ENCODE data around the gene LOXL3. TPM values are rescaled to one million over a fixed set of nuclear protein-coding genes. Genes with fewer than 3 reads are reported as not detected.

The LOXL3 gene
- total RNA-seq, 2 donors from 2014 or later, result 6.1 to 11.8 TPM

DNA sequence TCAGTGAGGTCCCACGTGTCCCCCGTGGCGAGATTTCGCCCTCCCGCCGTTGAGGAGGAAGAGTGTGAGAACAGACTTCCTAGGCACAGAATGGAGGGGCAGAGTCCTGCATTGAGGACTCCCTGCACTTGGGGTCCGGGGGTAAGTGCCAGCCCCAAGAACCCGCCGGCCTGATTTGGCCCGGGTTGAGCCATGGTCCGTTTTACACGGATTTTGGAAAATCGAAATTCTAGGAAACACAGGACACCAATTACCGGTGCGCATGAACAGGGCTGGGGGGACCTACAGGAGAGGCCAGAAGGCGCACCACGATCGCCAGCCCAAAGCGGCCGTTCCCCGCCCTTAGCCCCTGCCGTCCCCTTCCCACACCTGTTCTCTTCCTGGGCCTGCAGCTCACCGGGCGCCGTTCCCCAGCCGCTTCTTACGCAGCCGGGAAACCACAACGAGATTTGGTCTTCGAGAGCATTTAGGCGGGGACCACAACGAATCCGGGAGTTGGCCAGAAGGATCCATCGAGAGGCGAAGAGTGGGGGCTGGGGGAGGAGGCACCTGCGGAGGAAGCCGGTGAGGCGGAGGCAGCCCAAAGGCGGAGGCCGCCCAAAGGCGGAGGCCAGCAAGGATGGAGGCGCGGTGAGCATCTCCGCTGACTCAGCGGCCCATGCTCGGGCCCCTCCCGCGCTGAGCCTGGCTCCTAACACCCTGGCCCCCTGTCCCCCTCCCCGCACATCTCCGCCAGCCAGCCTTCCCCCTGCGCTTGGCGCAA lies 40.0 kb downstream of the LOXL3 start:
- intact Hi-C loops (cut with DNase I), result no loop called here
- DNase-seq (ENCODE audit: low spot score), result peak; percentile 81

DNA sequence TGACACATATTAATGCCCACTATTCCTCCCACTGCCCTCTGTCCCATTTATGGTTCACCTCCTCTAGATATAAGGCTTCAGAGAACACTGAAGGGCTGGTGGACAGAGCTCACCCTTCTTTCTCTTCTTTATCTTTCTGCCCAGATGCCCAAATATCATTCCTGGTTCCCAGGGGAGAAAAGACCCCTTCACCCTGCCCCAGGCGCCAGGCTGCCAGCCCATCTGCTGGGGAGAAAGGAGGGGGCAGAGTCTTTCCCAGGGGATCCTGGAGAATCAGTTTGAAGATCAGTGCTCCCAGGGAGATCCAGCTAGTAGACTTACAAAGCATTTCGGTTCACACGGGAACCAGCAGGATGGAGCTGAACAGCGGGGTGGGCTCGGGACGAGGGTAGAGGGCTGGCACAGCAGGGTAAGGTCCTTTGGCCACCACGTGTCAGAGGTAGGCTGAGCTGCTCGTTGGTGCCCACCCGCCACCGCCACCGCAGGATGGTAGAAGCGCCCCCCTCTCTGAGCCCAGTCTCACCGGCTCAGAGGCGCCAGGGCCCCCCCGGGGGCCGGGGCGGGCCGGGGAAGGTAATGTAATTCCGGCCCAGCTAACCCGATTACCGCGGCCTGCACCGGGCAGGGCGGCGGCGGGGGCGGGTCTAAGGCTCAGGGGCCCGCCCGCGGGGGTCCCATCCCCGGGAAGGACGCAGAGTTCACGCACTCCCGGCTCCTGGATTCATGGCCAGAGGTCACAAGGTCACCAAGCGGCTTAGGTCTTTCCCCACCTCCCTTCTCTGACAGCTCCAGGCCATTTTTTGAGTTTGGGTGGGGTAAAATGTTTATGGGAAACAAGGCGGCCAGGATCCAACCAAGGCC lies 40.8 kb downstream of the LOXL3 start:
- no peak for DNase-seq (ENCODE audit: low spot score)
- intact Hi-C loops (cut with DNase I), result no loop called here

DNA sequence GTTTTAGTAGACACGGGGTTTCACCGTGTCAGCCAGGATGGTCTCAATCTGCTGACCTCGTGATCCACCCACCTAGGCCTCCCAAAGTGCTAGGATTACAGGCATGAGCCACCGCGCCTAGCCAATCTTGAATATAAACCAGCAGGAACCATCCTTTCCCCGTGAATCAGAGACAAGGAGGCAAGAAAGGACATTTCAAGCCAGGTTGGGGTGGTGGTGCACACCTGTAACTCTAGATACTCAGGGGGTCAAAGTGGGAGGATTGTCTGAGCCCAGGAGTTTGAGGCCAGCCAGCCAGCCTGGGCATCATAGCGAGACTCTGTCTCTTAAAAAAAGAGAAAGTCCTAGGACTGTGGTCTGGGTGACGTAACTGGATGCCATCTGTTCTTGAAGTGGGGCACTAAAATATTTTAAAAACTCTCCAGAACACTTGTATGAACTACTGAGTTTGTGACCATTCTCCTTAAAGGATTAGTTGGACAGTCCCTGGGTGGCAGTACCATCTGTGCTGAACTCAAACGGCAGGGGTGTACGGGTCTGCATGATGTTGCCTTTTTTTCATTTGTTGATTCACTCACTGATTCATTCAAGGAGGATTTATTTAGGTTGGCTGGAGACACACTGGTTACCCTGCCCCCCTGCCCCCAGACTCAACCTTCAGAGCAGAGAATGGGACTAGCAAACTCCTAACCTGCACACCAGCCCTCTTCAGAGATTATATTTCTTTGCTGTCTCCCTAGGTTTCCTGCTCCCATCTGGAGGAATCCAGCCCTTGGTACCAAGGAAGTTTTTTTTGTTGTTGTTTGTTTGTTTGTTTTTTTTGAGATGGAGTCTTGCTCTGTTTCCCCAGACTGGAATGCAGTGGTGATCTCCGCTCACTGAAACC lies 42.4 kb downstream of the LOXL3 start:
- DNase-seq (ENCODE audit: low spot score), result peak; percentile 37
- intact Hi-C loops (cut with DNase I), result no loop called here

DNA sequence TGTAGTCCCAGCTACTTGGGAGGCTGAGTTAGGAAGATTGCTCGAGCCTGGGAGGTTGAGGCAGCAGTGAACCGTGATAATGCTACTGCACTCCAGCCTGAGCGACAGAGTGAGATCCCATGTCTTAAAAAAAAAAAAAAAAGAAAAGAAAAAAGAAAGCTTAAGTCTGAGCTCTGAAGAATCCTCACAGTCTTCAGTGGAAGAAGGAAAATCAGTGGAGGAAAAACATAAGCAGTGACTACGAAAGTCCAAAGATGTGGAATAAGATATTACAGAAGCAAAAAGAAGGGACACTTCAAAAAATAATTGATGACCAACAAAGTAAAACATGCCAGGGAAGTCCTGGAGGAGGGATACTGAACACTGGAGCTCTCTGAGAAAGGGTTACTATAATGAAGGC lies 43.5 kb downstream of the LOXL3 start:
- intact Hi-C loops (cut with DNase I), result no loop called here

DNA sequence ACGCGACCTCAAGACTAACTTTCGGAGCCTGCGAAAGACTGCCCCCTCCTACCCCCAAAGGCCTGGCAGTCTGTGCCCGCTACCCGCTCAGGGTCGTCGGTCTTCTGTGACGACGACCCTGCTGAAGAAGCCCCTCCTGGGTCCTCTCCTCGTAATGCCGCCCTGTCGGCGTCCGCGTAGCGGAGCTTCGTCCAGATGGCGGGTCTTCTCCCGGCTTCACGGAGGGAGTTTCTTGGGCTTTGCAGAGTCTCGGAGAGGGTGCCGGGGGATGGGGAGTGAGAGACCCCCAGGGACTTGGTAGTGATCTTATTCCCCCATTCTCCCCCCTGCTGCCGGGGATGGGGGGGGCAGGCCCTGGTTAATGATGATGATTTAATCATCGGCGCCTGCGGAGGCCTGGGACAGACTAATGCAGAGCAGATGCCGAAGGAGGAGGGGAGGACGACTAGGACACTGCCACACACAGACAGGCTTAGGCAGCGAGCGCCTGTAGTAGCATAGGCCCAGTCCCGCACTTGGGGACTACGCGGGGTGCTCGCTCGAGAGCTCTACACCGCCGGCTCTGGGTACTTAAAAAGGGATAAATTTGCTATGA lies 45.7 kb downstream of the LOXL3 start:
- DNase-seq (ENCODE audit: low spot score), result peak; percentile 83
- intact Hi-C loops (cut with DNase I), result no loop called here

More for the DNA sequence above, 43.5 kb downstream of the LOXL3 start:
- peak; percentile 12 for DNase-seq (ENCODE audit: low spot score)

DNA sequence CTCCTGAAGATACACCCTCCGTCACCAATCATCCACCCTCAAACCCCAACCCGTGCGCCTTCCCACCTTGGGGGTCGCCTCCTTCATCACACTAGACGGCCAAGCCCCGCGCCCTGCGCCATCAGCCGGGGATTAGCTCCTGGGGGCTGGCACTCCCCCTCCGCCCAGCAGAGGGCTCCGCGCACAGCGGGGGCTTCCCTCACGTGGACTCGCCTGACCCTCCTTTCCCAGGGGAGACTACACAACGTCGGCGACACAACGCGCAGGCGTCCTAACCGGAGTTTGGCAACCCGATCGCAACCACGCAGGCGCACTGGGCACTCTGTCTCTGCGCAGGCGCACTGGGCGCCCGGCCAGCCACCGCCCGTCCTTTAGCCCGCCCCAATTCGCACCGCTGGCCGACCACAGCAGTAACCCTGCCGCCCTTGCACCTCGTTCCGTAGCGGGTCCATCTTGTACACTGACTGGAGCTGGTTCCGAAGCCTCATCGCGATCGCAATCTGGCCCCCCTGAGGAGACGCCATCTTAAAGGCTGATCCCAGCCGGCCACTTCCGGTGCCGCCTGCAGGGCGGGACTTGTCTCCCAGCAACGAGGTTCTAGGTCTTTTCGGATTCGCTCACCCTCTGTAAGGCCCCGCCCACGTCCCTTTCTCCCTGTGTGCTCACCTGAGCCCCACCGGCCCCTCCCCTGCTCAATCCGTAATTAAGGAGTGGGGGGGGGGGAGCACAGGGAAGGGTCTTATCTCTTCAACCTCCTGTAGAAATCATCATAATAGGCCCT lies 46.4 kb downstream of the LOXL3 start, which contains the start of gene PCGF1:
Gene PCGF1, minus strand, starts transcription at position 551 of the 781 bp plus-strand sequence. Its CDS starts 27 bp downstream, at position 524.
- peak; percentile 100 for DNase-seq (ENCODE audit: low spot score)
- intact Hi-C loops (cut with DNase I), result no loop called here

DNA sequence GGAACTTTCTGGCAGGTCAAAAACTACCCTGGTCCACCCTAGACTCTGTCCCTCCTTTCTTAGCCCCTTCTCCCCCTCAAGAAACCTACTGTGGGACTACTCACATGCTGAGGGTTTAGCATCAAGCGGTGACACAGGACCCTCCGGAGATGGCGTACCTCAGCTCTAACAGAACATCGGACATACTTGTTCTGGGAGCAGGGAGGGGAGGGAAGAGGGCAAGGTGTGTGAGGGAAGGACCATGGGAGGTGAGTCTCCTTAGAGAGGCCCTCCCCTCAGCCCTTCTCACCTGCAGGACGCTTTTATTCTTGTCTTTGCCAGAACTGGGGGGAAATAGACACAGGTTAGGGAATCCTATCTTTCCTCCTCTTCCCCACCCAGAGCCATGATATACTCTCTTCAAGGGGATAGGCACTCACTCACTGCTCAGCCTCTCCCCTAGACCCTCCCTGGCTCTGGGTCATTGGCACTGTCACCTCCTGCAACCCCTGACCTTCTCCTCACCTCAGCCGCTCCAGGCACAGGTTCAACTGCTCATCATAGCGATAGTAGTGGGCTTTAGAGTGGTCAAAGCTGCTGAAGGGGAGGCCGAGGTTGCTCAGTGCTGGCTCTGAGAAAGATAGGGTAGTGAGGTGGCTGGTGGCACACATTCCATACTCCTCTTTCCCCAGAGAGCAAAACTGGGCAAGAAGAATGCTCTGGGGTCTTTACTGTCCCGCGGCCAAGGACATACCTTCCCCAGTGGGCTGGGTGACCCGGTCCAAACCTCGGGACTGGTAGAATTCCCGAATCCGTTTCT lies 48.1 kb downstream of the LOXL3 start:
- intact Hi-C loops (cut with DNase I), result no loop called here
- no peak for DNase-seq (ENCODE audit: low spot score)

DNA sequence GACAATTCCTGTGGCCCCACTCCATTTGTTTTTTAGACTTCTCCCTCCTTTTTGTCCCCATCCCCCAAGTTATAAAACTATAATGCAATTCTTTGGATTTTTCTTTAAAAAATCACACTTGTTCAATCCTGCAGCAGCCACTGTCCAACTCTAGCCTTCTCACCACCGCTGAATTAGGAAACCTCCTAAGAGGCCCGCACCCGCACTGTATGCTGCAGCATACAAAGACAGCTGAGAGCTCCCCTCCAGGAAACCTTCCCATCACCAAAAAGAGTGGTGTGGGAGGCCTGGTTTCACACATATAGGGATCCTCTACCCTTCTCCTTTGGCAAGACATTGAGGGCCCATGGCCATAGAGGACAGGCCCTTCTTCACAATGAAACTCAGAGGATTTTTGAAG lies 49.2 kb downstream of the LOXL3 start:
- intact Hi-C loops (cut with DNase I), result no loop called here
- peak; percentile 64 for DNase-seq (ENCODE audit: low spot score)

DNA sequence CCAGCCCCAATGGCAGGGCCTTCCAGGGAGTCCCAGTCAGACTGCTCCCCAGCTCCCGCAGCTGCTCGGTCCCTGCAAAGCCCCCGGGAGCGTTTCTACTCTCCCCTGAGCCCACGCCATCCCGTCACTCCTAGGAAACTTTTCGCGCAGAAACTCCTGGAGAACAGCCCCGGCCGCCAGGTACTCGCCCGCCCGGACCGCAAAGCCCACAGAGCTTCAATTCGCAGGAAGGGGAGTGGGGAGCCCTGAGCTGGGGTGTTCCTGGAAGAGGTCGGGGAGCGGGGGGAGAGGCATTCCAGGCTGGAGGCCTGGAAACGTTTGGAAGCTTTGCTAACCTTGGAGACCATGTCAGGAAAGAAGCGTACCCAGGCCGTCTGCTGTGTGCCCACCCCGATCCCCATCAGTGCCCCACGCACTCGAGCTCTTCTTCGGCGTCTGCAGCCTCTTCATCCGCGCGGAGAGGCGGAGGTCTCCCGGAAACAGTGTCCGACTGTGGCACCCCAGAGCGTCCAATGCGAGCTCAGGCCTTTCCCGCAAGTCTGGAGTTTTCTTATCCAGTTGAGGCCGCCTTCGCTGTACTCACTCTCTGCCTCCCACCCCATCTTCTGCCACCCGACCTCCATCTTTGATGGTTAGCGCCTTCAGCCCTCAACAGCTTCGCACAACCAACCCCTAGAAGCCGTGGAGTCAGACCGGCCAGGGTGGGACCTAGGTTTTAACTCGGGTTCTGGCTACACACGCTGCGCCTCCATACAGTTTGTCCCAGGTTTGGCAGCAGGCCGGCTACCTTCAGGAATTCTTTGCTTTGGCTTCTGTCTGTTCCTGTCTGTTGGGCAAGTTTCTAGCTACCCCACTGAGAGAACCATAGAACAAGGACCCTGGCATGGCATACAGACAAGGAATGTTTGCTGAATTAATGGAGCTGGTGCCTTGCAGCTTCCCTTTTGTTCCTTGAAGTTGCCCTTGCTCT lies 50.0 kb downstream of the LOXL3 start:
- intact Hi-C loops (cut with DNase I), result no loop called here
- peak; percentile 82 for DNase-seq (ENCODE audit: low spot score)

DNA sequence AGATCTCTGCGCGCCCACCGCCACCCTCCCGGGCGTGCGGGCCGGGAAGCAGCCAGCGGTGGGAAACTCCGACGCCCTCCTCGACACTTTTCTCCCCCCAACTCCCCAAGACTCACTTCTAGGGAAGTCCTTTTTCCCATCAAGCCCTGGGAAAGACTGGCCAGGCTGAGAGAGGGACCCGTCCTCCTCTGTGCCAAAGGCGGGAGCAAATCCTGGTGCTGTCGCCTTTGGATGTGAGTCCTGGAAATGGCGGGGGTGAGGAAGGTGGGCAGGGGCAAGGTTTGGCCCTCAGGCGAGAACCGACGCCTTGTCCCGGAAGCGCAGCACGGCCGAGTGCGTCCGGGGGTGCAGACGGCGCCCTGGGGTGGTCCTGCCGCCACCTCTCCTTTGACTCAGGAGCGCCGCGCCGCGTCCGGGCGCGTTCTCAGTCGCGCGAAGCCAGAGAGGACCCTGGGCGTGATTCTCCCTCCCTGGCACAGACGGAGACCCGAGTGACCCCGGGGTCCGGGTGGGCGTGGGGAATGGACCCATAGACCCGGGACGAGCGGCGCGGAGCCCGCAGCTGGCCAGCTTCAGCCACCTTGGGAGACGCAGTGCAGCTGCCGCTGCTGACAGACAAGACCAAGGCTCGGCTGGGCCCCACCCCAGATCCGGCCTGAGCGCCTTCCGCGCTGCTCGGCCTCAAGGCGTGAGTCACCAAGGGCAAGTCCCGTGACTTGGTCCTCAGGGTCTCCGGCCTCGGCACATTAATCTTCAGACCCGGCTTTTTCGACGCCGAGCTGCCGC lies 50.8 kb downstream of the LOXL3 start:
- intact Hi-C loops (cut with DNase I), result no loop called here
- DNase-seq (ENCODE audit: low spot score), result peak; percentile 94

DNA sequence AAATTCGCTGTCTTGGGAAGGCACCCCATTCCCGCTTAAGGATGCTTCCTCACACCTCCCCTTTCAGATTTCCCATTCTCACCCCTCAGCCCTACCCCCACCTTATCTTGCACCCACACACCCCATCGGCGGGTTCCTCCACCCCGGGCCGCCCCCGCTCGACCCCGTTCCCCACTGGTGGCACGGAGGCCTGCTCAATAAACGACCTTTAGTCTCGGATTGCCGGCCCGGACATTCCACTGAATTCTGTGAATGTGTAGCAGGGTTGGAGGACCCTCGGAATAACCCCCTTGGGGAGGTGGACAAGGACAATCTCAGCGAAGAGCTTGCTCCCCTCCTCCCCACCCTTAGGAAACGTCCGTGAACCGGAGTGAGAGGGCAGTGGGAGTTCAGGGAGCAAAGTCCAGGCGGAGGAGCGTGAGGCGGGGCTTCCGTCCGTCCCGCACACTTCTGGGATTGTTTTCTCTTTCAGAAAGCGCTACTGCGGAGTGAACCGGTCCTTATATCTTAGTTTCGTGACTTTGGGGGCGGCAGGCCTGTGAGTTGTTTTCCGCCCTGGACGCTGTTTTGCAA lies 51.5 kb downstream of the LOXL3 start:
- DNase-seq (ENCODE audit: low spot score), result peak; percentile 79
- intact Hi-C loops (cut with DNase I), result no loop called here

DNA sequence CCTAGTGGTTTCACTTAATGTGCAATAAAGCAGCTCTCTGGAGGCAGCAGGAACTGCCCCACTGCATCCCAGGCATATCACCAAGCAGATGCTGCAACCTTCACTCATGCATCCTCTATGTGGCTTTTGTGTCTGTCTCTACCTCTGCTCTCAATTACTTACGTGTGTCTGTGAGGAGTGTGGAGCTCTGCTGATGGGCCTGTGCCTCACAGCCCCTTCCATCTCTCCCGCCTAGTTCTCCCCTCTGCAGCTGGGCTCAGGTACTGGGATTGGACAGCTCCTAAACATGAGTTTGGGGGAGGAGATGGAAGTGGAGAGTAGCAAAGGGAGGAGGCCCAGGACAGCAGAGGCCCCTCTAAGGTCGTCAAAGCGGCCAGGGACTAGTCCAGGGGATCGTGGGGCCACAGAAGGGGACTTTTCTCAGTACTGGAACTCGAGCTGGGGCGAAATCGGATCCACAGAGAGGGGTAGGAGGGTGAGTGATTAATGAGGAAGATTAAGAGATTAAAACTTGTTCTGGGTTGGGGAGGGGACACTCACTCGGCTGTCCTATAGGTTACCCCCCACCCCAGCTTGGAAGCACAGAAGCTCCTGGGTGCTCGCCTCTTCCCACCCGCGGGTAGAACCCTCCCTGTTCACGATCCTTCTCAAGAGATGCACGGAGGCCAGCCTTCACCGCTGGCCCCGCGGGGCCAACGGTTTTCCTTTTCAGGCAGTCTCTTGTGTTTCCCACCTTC lies 52.2 kb downstream of the LOXL3 start:
- peak; percentile 61 for DNase-seq (ENCODE audit: low spot score)
- intact Hi-C loops (cut with DNase I), result no loop called here

DNA sequence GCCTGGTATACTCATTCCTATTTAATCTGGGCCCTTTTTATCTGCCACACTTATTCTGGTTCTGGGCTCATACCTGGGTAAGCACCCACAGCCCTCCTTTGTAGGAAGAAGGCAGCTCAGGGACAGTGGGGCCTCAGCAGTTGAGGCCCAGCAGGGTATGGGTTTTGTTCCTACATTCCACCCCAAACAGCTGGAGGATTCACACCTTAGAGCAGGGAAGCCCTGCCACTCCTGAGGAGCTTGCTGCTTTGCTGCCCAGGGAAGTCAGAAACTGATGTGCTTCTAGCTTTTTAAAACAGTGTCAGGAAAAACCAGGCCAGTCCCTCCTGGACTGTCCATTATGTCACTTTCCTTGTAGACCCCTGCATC lies 53.2 kb downstream of the LOXL3 start:
- no peak for DNase-seq (ENCODE audit: low spot score)
- intact Hi-C loops (cut with DNase I), result no loop called here

DNA sequence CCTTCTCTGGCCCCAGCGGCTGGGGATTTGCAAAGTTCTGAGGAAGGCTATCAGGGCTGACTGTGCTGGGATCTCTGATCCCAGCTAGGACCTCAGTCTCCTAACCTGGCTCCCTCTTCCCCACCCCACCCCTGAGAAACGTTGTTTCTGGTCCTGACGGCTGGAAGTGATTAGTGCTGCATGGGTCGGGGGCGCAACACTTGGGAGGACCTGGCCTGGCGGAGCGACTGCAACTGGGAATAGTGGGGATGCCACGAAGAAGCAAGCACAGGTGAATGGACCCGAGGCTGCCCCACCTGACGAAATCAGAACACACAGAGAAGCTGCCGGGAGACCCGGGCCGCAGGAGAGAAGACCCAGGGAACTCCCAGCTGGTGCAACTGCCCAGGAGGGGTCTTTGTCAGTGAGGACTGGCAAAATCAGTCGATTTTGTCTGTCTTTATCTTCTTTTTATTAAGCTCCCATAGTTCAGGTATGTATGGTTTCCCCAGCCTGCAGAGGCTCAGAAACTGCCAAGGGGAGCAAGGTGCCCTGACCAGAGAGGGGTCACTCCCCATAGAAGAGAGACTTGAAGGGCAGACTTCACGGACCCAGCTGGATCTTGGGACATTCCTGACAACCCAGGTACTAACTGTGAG lies 53.7 kb downstream of the LOXL3 start:
- DNase-seq (ENCODE audit: low spot score), result peak; percentile 38
- intact Hi-C loops (cut with DNase I), result no loop called here

All from posterior vena cava (tissue), 2 donors.